NB4 (cell line): ENCODE results near the gene RAVER2.

Source experiments
- CTCF ChIP-seq: IDR thresholded peaks from one replicate; pipeline ENCODE4 v1.5.1; 2012; ENCODE audit warnings: low read depth, low read length
- POLR2A ChIP-seq: IDR thresholded peaks from 2 replicates; pipeline ENCODE4 v1.6.1; 2011; ENCODE audit warnings: mild to moderate bottlenecking; ENCODE audit not compliant: insufficient read length; ENCODE audit errors: extremely low read depth

DNA sequence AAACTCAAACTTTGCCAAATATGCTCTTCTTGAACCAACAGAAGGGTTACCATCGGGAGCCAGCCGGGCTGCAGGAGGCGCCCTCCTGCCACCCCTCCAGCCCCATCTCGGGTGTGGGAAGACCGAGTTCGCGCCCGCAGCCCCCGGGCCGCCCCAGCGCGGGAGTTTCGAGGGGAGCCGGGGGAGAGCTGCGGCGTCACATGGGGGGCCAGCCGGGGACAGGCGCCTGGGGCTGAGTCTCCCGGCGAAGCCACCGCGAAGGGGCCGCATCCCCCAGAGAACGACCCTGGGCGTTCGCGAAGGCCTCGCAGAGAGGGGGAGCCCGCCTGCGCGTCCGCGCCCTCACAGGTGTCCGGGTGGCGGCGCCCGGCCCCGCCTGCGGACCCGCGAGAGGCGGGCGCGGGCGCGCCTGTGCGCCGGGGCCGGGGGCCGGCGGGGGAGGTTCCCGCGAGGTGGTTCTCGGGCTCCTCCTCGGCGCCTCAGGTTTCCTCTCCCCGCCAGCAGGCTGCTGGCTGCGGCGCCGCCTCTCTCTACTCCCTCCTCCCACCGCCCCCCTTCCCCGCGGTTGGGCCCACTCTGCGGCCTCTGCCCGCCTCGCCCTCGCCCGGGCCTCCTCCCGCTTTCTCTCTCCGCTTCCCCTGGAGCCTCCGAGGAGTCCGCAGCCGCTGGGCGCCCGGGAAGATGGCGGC is at the start of gene RAVER2:
- TF ChIP-seq POLR2A (peak; percentile 32), CTCF (peak; percentile 31)
